ENCODE data around the gene USP22.

USP22 gene

GRCh38 chr17:20999841-21000532, 42.8 kb downstream of the USP22 start:
- no peak for DNase-seq

GRCh38 chr17:20999044-20999573, 43.7 kb downstream of the USP22 start:
- DNase-seq = no peak

GRCh38 chr17:20998571-20999043, 44.2 kb downstream of the USP22 start:
- no peak for DNase-seq

GRCh38 chr17:20997711-20998570, 44.9 kb downstream of the USP22 start:
- DNase-seq = peak in 1 of 3 experiments; percentile 11

- DNase-seq = no peak
These were observed 45.8 kb downstream of the USP22 start for GRCh38 chr17:20996724-20997615.

GRCh38 chr17:20995873-20996723, 46.7 kb downstream of the USP22 start:
- no peak for DNase-seq

GRCh38 chr17:20995164-20995872, 47.5 kb downstream of the USP22 start:
- DNase-seq = no peak

GRCh38 chr17:20994779-20995149, 48.0 kb downstream of the USP22 start:
- DNase-seq = no peak

GRCh38 chr17:20993863-20994778, 48.7 kb downstream of the USP22 start:
- DNase-seq = no peak

GRCh38 chr17:20992987-20993862, 49.6 kb downstream of the USP22 start:
- peak; percentile 19 to 72 (median 64) for DNase-seq

GRCh38 chr17:20992416-20992815, 50.4 kb downstream of the USP22 start:
- no peak for DNase-seq

- DNase-seq = no peak
These were observed 51.4 kb downstream of the USP22 start for GRCh38 chr17:20991276-20992037.

- DNase-seq = no peak
These were observed 52.6 kb downstream of the USP22 start for GRCh38 chr17:20989991-20990855.

- DNase-seq = no peak
These were observed 53.3 kb downstream of the USP22 start for GRCh38 chr17:20989481-20989880.

GRCh38 chr17:20988896-20989295, 53.9 kb downstream of the USP22 start:
- DNase-seq = no peak

- DNase-seq = no peak
These were observed 54.7 kb downstream of the USP22 start for GRCh38 chr17:20988001-20988636.

GRCh38 chr17:20987511-20987910, 55.3 kb downstream of the USP22 start:
- DNase-seq = no peak

Measured in NCI-H1417 (cell line).